Natural killer cell (primary cell): Measurements from ENCODE around the gene KCNH1. TPM values are rescaled to one million over a fixed set of nuclear protein-coding genes. Genes with fewer than 3 reads are reported as not detected.

Experiments used
- ATAC-seq, 3 donors: fragments of 150-1000 bp in 2 of 3; fragments of 200-7000 bp in 1 of 3; cut with Tn5 transposase; 1 replicate in 1 of 3; 2 replicates in 2 of 3; pipeline ENCODE4 v1.10.0; 2021; ENCODE audit warnings: mild to moderate bottlenecking in 2 of 3, moderate library complexity in 2 of 3
- DNase-seq, 2 donors: peaks; one replicate each; pipeline versions ENCODE4 v3.0.0 to v3.0.0-alpha.2; 2013 to 2021; ENCODE audit warnings: mixed read lengths in 1 of 2
- H3K27ac ChIP-seq: one replicate; pipeline ENCODE4 v1.5.1; 2013; ENCODE audit warnings: mild to moderate bottlenecking, low read length
- H3K27me3 ChIP-seq: one replicate; pipeline ENCODE4 v1.6.1; 2013; ENCODE audit warnings: low read length; ENCODE audit not compliant: control insufficient read depth, insufficient read depth
- H3K36me3 ChIP-seq: one replicate; pipeline ENCODE4 v1.6.1; 2013; ENCODE audit warnings: low read length; ENCODE audit not compliant: control insufficient read depth, insufficient read depth
- H3K4me1 ChIP-seq: one replicate; pipeline ENCODE4 v1.6.1; 2013; ENCODE audit warnings: low read length; ENCODE audit not compliant: control insufficient read depth, insufficient read depth
- H3K4me3 ChIP-seq: one replicate; pipeline ENCODE4 v1.5.1; 2013; ENCODE audit warnings: low read length
- H3K9me3 ChIP-seq: one replicate; pipeline ENCODE4 v1.6.1; 2013; ENCODE audit warnings: low read length; ENCODE audit not compliant: control insufficient read depth, insufficient read depth
- H3K27ac Mint-ChIP-seq, 2 donors: one replicate each; pipeline ENCODE4 v1.8.0; 2022; ENCODE audit warnings: mild to moderate bottlenecking in 2 of 2, mixed read lengths in 2 of 2, moderate library complexity in 1 of 2
- H3K27me3 Mint-ChIP-seq, 2 donors: one replicate each; pipeline ENCODE4 v1.8.0; 2022; ENCODE audit warnings: low read depth in 2 of 2, mixed read lengths in 2 of 2
- H3K36me3 Mint-ChIP-seq: one replicate; pipeline ENCODE4 v1.8.0; 2022; ENCODE audit warnings: mixed read lengths
- H3K4me1 Mint-ChIP-seq, 2 donors: one replicate each; pipeline ENCODE4 v1.8.0; 2022; ENCODE audit warnings: mixed read lengths in 2 of 2
- H3K4me3 Mint-ChIP-seq: one replicate; pipeline ENCODE4 v1.8.0; 2022; ENCODE audit warnings: mild to moderate bottlenecking, moderate library complexity, mixed read lengths
- H3K9me3 Mint-ChIP-seq, 2 donors: one replicate each; pipeline ENCODE4 v1.8.0; 2022; ENCODE audit warnings: mixed read lengths in 2 of 2
- WGBS: methylation state at CpG from one replicate; pipeline ENCODE4 v1.1.7; 2013; ENCODE audit warnings: missing lambda C conversion rate; ENCODE audit not compliant: insufficient coverage; 5-methylcytosine and 5-hydroxymethylcytosine counted together
- intact Hi-C: fragments of 100-400 bp; cut with micrococcal nuclease; formaldehyde crosslinking; loops from one replicate; pipeline ENCODE4 v1.14.2; 2022
- total RNA-seq, 4 donors: library from RNA; stranded (reverse); fragments of 120-200 nt in 1 of 4; gene quantifications; one replicate each; pipeline versions ENCODE4 v1.2.3 to v1.2.4, GENCODE V29; 2013 to 2022
- TF ChIP-seq, protein P1 (sequence below): fragments of 200-600 bp; IDR thresholded peaks from one replicate; pipeline ENCODE4 v1.8.0; 2022; ENCODE audit warnings: antibody characterized with exemption

KCNH1 gene
- total RNA-seq, 3 donors from 2014 or later (not counting 1 experiment from before 2014, with no cell fraction given), result not detected

DNA sequence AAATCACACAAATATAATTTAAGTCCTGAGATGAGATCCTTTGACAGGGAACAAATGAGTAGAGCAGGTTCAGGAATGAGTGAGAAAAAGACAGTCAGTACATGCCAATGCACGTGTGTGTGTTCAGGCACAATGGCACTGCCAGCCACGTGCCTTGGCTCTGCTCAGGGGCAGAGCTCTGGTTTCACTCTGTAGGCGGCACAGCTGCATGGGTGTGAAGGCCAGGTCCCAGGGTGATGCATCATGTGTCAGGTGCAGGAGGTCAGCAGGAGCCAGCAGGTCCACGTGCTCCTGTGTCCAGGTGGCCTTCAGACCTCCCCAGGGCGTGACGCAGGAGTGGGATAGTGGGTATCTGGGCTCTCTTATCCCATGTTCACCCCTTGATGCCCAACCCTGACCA is 386.1 kb downstream of the KCNH1 start:
- H3K36me3 Mint-ChIP-seq, result no peaks in the 10 kb centered on the region
- Histone ChIP-seq H3K36me3 (no peaks in the 10 kb centered on the region), H3K9me3 (no peaks in the 10 kb centered on the region), H3K4me3 (no peak overlapping the region), H3K4me1 (no peaks in the 10 kb centered on the region), H3K27me3 (no peaks in the 10 kb centered on the region), H3K27ac (no peak overlapping the region)
- H3K27ac Mint-ChIP-seq, result no peak overlapping the region
- WGBS, result 73% methylated on average over 5 of the region's 6 CpGs
- H3K4me1 Mint-ChIP-seq, result no peaks in the 10 kb centered on the region
- H3K4me3 Mint-ChIP-seq, result no peak overlapping the region
- TF ChIP-seq, protein P1, sequence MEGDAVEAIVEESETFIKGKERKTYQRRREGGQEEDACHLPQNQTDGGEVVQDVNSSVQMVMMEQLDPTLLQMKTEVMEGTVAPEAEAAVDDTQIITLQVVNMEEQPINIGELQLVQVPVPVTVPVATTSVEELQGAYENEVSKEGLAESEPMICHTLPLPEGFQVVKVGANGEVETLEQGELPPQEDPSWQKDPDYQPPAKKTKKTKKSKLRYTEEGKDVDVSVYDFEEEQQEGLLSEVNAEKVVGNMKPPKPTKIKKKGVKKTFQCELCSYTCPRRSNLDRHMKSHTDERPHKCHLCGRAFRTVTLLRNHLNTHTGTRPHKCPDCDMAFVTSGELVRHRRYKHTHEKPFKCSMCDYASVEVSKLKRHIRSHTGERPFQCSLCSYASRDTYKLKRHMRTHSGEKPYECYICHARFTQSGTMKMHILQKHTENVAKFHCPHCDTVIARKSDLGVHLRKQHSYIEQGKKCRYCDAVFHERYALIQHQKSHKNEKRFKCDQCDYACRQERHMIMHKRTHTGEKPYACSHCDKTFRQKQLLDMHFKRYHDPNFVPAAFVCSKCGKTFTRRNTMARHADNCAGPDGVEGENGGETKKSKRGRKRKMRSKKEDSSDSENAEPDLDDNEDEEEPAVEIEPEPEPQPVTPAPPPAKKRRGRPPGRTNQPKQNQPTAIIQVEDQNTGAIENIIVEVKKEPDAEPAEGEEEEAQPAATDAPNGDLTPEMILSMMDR, result no peak
- DNase-seq (no peak), ATAC-seq (no peak)
- H3K27me3 Mint-ChIP-seq, result peaks cover 2 to 19% of the 10 kb centered on the region in 2 donors
- no peaks in the 10 kb centered on the region for H3K9me3 Mint-ChIP-seq
- intact Hi-C loops, result no loop called here

DNA sequence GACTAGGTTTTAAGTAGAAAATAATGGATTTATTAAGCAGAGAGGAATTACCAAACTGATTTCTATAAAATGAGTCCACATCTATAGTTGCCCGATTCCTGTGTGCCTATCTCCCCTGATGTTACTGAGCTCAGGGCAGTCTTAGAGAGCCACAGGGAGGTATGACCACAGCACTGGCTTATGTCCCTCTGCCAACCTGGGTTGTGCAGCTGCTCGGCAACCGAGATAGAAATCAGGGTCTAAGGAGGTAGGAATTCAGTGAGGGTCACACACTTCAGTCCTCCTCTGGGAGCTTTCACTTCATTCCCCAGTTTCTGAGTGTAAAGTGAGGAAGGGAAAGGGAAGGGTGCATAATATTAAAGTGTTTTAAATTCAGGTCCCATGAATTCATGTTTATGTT is 386.8 kb downstream of the KCNH1 start:
- H3K4me3 Mint-ChIP-seq, result no peak overlapping the region
- no peaks in the 10 kb centered on the region for H3K4me1 ChIP-seq
- no peak overlapping the region for H3K27ac Mint-ChIP-seq
- TF ChIP-seq, protein P1, result no peak
- no peaks in the 10 kb centered on the region for H3K36me3 Mint-ChIP-seq
- no peak for ATAC-seq
- no peaks in the 10 kb centered on the region for H3K36me3 ChIP-seq
- intact Hi-C loops, result no loop called here
- no peak overlapping the region for H3K4me3 ChIP-seq
- H3K9me3 ChIP-seq, result no peaks in the 10 kb centered on the region
- no peaks in the 10 kb centered on the region for H3K9me3 Mint-ChIP-seq
- H3K27me3 ChIP-seq, result no peaks in the 10 kb centered on the region
- WGBS, result 92% methylated on average over 3 of the region's 3 CpGs
- H3K4me1 Mint-ChIP-seq, result no peaks in the 10 kb centered on the region
- DNase-seq, result no peak
- no peak overlapping the region for H3K27ac ChIP-seq
- peaks cover 2 to 15% of the 10 kb centered on the region in 2 donors for H3K27me3 Mint-ChIP-seq

DNA sequence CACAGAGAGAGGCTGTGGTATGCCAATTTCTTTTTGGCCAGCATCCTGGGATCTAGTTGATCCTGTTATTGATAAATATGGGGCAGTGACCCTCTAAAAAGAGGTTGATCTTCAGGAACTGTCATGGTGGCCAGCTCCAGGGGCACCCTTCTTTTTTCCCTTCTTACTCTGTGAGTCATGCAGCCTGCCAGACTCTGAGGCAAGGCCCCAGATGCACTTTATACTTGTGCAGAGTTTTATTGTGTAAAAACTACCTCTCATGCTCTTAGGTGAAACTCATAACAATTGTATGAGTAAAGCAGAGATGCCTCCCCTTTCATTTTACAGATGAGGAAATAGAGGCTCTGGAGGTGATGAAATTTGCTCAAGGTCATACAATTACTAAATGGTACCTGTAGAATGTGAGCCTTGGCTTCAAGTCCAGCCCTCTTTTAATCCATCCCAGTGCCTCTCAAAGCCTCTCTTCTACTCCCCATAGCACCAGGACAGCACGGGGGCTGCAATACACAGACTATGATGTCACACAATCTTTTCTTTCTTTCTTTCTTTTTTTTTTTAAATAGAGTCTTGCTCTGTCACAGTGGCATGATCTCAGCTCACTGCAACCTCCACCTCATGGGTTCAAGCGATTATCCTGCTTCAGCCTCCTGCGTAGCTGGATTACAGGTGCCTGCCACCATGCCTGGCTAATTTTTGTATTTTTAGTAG is 387.8 kb downstream of the KCNH1 start:
- Histone ChIP-seq H3K27ac (no peak overlapping the region), H3K27me3 (no peaks in the 10 kb centered on the region), H3K4me3 (no peak overlapping the region), H3K9me3 (no peaks in the 10 kb centered on the region), H3K36me3 (no peaks in the 10 kb centered on the region), H3K4me1 (no peaks in the 10 kb centered on the region)
- intact Hi-C loops, result no loop called here
- TF ChIP-seq, protein P1, result no peak
- H3K4me3 Mint-ChIP-seq, result no peak overlapping the region
- H3K4me1 Mint-ChIP-seq, result no peaks in the 10 kb centered on the region
- H3K9me3 Mint-ChIP-seq, result no peaks in the 10 kb centered on the region
- no peak overlapping the region for H3K27ac Mint-ChIP-seq
- 75% methylated on average over 3 of the region's 3 CpGs for WGBS
- no peaks in the 10 kb centered on the region for H3K36me3 Mint-ChIP-seq
- peaks cover 2 to 6% of the 10 kb centered on the region in 2 donors for H3K27me3 Mint-ChIP-seq
- DNase-seq (no peak), ATAC-seq (no peak)

DNA sequence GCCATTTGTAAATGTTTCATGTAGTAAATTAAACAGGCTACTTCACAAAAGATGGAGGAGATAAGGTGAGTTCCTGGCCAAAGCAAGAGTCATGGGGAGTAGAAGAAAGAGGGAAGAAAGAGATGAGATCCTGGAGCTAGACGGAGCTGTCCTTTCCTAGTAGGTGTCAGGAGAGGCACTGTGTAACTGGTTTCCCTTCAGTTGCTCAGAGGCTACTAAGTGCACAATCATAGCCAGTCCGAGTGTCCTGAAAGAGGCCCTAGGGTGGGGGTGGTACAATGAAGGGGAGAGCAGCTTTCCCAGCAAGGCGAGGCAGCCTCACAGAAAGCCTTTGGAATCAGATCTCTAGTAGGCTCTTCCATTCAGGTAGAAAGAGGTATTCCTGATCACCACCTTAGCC is 390.9 kb downstream of the KCNH1 start:
- Histone ChIP-seq H3K36me3 (no peaks in the 10 kb centered on the region), H3K4me1 (no peaks in the 10 kb centered on the region), H3K4me3 (no peak overlapping the region), H3K27me3 (no peaks in the 10 kb centered on the region), H3K27ac (no peak overlapping the region), H3K9me3 (no peaks in the 10 kb centered on the region)
- H3K4me3 Mint-ChIP-seq, result no peak overlapping the region
- intact Hi-C loops, result no loop called here
- ATAC-seq (no peak), DNase-seq (no peak)
- H3K36me3 Mint-ChIP-seq, result no peaks in the 10 kb centered on the region
- no peaks in the 10 kb centered on the region for H3K9me3 Mint-ChIP-seq
- H3K4me1 Mint-ChIP-seq, result no peaks in the 10 kb centered on the region
- TF ChIP-seq, protein P1, result no peak
- no peak overlapping the region for H3K27ac Mint-ChIP-seq
- H3K27me3 Mint-ChIP-seq, result peaks cover 0 to 4% of the 10 kb centered on the region in 2 donors
- 76% methylated on average over 3 of the region's 3 CpGs for WGBS
